RKO (cell line): ENCODE data around the gene MICU2.

Experiments
- DNase-seq: peaks from one replicate; pipeline ENCODE4 v3.0.0-alpha.2; 2016; ENCODE audit warnings: low spot score

Gene MICU2

GRCh38 chr13:21481359-21481758 is 122.6 kb downstream of the MICU2 start:
- no peak for DNase-seq

GRCh38 chr13:21478881-21479808 is 124.8 kb downstream of the MICU2 start:
- peak; percentile 80 for DNase-seq

GRCh38 chr13:21476893-21477472 is 127.0 kb downstream of the MICU2 start:
- DNase-seq: peak; percentile 85

GRCh38 chr13:21475115-21475514 is 128.9 kb downstream of the MICU2 start:
- no peak for DNase-seq

GRCh38 chr13:21470785-21471184 is 133.2 kb downstream of the MICU2 start:
- no peak for DNase-seq

GRCh38 chr13:21466527-21466926 is 137.4 kb downstream of the MICU2 start:
- no peak for DNase-seq

- DNase-seq: no peak
Observed at GRCh38 chr13:21465710-21466160, 138.2 kb downstream of the MICU2 start.

GRCh38 chr13:21463424-21463823 is 140.5 kb downstream of the MICU2 start:
- DNase-seq: no peak

GRCh38 chr13:21461131-21461530 is 142.8 kb downstream of the MICU2 start:
- DNase-seq: no peak

GRCh38 chr13:21458813-21459701 is 144.9 kb downstream of the MICU2 start, which contains the start of gene ZDHHC20:
ZDHHC20 (minus strand) TSS chr13:21459303; CDS start chr13:21459171, 132 bp downstream.
- peak; percentile 84 for DNase-seq

- DNase-seq: peak; percentile 48
Observed at GRCh38 chr13:21458451-21458812, 145.5 kb downstream of the MICU2 start.

- DNase-seq: no peak
Observed at GRCh38 chr13:21453387-21454081, 150.4 kb downstream of the MICU2 start.

GRCh38 chr13:21450936-21451335 is 153.0 kb downstream of the MICU2 start:
- no peak for DNase-seq

GRCh38 chr13:21446656-21447055 is 157.3 kb downstream of the MICU2 start:
- DNase-seq: no peak

GRCh38 chr13:21445759-21446158 is 158.2 kb downstream of the MICU2 start:
- no peak for DNase-seq

- DNase-seq: no peak
Observed at GRCh38 chr13:21443171-21443570, 160.8 kb downstream of the MICU2 start.
